AG04449 (cell line): ENCODE data around the gene GPR108.

Experiments used
- CTCF ChIA-PET: fragments of 350-600 bp; formaldehyde crosslinking; extraction: SDS; loops from one replicate; lab custom pipeline; 2021; ENCODE audit warnings: antibody characterized with exemption; lab: Yijun Ruan, JAX
- POLR2A ChIA-PET: fragments of 400-600, 350-600 bp; formaldehyde crosslinking; extraction: SDS; loops from one replicate; lab custom pipeline; 2020; ENCODE audit warnings: antibody characterized with exemption, inconsistent platforms; lab: Yijun Ruan, JAX
- DNase-seq: peaks from one replicate; pipeline ENCODE4 v3.0.0-alpha.2; 2010; ENCODE audit warnings: low read depth, low spot score
- H3K4me3 ChIP-seq: 2 replicates; pipeline ENCODE4 v1.5.1; 2011; ENCODE audit warnings: low read depth, mild to moderate bottlenecking, control low read depth, low read length
- TF ChIP-seq, protein P1 (sequence below): IDR thresholded peaks from one replicate; pipeline ENCODE4 v1.5.1; 2011; ENCODE audit warnings: mild to moderate bottlenecking, moderate library complexity, low read length, control low read depth, inconsistent platforms; ENCODE audit not compliant: insufficient read depth; ENCODE audit errors: missing control alignments

GPR108 gene

DNA sequence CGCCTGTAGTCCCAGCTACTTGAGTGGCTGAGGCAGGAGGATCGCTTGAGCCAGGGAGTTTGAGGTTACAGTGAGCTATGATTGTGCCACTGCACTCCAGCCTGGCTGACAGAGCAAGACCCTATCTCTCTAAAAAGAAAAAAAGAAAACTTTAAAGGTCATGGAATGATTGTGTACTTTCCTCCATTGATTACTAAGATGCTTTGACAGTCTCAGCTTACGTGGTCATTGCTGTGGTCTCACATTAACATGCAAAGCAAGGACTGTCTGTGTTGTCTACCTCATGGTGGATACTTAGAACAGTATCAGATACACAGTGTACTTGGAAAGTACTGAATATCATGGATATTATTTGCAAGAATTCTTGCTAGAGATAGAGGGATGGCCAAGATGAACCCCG, 53.4 kb downstream of the GPR108 start:
- TF ChIP-seq, protein P1, sequence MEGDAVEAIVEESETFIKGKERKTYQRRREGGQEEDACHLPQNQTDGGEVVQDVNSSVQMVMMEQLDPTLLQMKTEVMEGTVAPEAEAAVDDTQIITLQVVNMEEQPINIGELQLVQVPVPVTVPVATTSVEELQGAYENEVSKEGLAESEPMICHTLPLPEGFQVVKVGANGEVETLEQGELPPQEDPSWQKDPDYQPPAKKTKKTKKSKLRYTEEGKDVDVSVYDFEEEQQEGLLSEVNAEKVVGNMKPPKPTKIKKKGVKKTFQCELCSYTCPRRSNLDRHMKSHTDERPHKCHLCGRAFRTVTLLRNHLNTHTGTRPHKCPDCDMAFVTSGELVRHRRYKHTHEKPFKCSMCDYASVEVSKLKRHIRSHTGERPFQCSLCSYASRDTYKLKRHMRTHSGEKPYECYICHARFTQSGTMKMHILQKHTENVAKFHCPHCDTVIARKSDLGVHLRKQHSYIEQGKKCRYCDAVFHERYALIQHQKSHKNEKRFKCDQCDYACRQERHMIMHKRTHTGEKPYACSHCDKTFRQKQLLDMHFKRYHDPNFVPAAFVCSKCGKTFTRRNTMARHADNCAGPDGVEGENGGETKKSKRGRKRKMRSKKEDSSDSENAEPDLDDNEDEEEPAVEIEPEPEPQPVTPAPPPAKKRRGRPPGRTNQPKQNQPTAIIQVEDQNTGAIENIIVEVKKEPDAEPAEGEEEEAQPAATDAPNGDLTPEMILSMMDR, result no peak
- no peak for DNase-seq
- H3K4me3 ChIP-seq, result no peak overlapping the region
- POLR2A ChIA-PET, result no interaction called here
- CTCF ChIA-PET, result no interaction called here

DNA sequence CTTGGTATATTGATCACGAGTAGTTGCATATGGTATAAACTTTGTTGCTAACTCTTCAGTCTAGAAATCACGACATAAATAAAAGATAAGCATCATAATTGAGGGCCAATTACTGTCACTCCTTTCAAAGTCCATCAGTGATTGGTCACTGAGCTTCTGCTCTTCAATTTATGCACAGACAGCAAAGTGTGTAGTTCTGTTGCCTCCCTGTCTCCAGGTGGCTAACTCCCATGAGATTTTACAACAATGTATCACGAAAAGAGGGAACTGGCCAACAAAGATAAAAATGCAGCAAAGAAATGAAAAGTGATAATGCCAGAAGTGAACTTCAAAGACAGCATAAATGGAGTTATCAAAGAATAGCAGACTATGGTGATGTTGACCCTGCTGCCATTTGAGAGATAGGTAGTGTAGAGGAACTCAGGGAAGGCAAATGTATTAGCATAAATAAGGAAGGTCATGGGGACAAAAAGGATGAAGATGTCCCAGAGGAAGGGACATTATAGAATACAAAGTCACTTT, 54.7 kb downstream of the GPR108 start:
- POLR2A ChIA-PET, result no interaction called here
- TF ChIP-seq, protein P1, result no peak
- no peak for DNase-seq
- CTCF ChIA-PET, result no interaction called here
- no peak overlapping the region for H3K4me3 ChIP-seq

DNA sequence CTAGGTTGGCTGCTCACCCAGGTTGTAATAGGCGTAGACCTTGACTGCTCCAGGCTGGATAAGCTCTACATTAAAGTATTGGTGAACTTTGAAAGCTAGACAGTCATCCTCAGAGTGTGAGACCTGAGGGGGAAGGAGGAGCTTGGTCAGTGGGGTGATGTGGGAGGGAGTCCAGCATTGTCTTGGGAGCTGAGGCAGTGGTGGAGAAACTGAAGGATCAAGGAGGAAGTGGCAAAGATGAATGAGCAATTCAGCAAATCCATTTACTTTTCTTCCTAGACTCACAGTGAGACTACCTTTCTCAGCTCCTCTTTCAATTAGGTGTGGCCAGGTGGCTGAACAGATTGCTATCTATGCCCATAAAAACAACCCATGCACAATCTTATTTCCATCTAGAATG, 57.2 kb downstream of the GPR108 start:
- no peak for DNase-seq
- no peak overlapping the region for H3K4me3 ChIP-seq
- CTCF ChIA-PET, result no interaction called here
- POLR2A ChIA-PET, result interaction anchor here (1.1 kb wide), 1 partner anchor 149 kb away, joined by 4 read pairs; the partner anchor contains the start of gene TNFSF9
- TF ChIP-seq, protein P1, result no peak
